Measurements from ENCODE around the gene LXN.

- TF ChIP-seq CTCF (conservative IDR thresholded peaks at IDR 0.05 in 1 of 2, IDR thresholded peaks at IDR 0.05 in 1 of 2; ENCODE audit: extremely low read depth in 1 of 2, insufficient read depth in 1 of 2, low read depth in 1 of 2, low read length in 2 of 2) = no peak
- TF ChIP-seq EZH2 (IDR thresholded peaks at IDR 0.05; ENCODE audit: borderline replicate concordance, low read length) = no peak
Observed at GRCh38 chr3:158663246-158663645, 9.2 kb downstream of the LXN start.
